ENCODE data around the gene CHD6. TPM values are rescaled to one million over a fixed set of nuclear protein-coding genes. Genes with fewer than 3 reads are reported as not detected.

Gene CHD6
- total RNA-seq, 1 donor from 2014 or later = 35.9 TPM

GRCh38 chr20:41592516-41593216 is 25.5 kb downstream of the CHD6 start:
- DNase-seq (ENCODE audit: low spot score) = no peak
- intact Hi-C loops (cut with DNase I) = no loop called here

GRCh38 chr20:41587956-41588355 is 30.2 kb downstream of the CHD6 start:
- intact Hi-C loops (cut with DNase I) = no loop called here
- no peak for DNase-seq (ENCODE audit: low spot score)

GRCh38 chr20:41587523-41587922 is 30.7 kb downstream of the CHD6 start:
- no peak for DNase-seq (ENCODE audit: low spot score)

GRCh38 chr20:41586772-41587171 is 31.4 kb downstream of the CHD6 start:
- intact Hi-C loops (cut with DNase I) = no loop called here
- no peak for DNase-seq (ENCODE audit: low spot score)

More at GRCh38 chr20:41587523-41587922, 30.7 kb downstream of the CHD6 start:
- intact Hi-C loops (cut with DNase I) = no loop called here

- intact Hi-C loops (cut with DNase I) = no loop called here
- no peak for DNase-seq (ENCODE audit: low spot score)
These were observed 37.8 kb downstream of the CHD6 start for GRCh38 chr20:41580350-41580749.

- no peak for DNase-seq (ENCODE audit: low spot score)
- intact Hi-C loops (cut with DNase I) = no loop called here
These were observed 40.8 kb downstream of the CHD6 start for GRCh38 chr20:41577129-41578009.

- no peak for DNase-seq (ENCODE audit: low spot score)
- intact Hi-C loops (cut with DNase I) = no loop called here
These were observed 42.8 kb downstream of the CHD6 start for GRCh38 chr20:41575412-41575811.

- intact Hi-C loops (cut with DNase I) = no loop called here
These were observed 43.3 kb downstream of the CHD6 start for GRCh38 chr20:41574802-41575389.

GRCh38 chr20:41573955-41574354 is 44.2 kb downstream of the CHD6 start:
- intact Hi-C loops (cut with DNase I) = no loop called here

More at GRCh38 chr20:41574802-41575389, 43.3 kb downstream of the CHD6 start:
- no peak for DNase-seq (ENCODE audit: low spot score)

GRCh38 chr20:41572010-41572572 is 46.1 kb downstream of the CHD6 start:
- no peak for DNase-seq (ENCODE audit: low spot score)
- intact Hi-C loops (cut with DNase I) = no loop called here

More at GRCh38 chr20:41573955-41574354, 44.2 kb downstream of the CHD6 start:
- no peak for DNase-seq (ENCODE audit: low spot score)

- intact Hi-C loops (cut with DNase I) = no loop called here
- DNase-seq (ENCODE audit: low spot score) = no peak
These were observed 47.2 kb downstream of the CHD6 start for GRCh38 chr20:41571006-41571405.

GRCh38 chr20:41570557-41570956 is 47.6 kb downstream of the CHD6 start:
- intact Hi-C loops (cut with DNase I) = no loop called here
- no peak for DNase-seq (ENCODE audit: low spot score)

GRCh38 chr20:41567615-41568014 is 50.6 kb downstream of the CHD6 start:
- no peak for DNase-seq (ENCODE audit: low spot score)
- intact Hi-C loops (cut with DNase I) = no loop called here

GRCh38 chr20:41566896-41567527 is 51.2 kb downstream of the CHD6 start:
- DNase-seq (ENCODE audit: low spot score) = no peak
- intact Hi-C loops (cut with DNase I) = no loop called here

GRCh38 chr20:41563087-41563486 is 55.1 kb downstream of the CHD6 start:
- DNase-seq (ENCODE audit: low spot score) = no peak
- intact Hi-C loops (cut with DNase I) = no loop called here

GRCh38 chr20:41560970-41561369 is 57.2 kb downstream of the CHD6 start:
- intact Hi-C loops (cut with DNase I) = no loop called here
- DNase-seq (ENCODE audit: low spot score) = no peak

- intact Hi-C loops (cut with DNase I) = no loop called here
- DNase-seq (ENCODE audit: low spot score) = no peak
These were observed 58.5 kb downstream of the CHD6 start for GRCh38 chr20:41559658-41560057.

- intact Hi-C loops (cut with DNase I) = no loop called here
- no peak for DNase-seq (ENCODE audit: low spot score)
These were observed 64.9 kb downstream of the CHD6 start for GRCh38 chr20:41553142-41553879.
